H9 (cell line): ENCODE measurements around the gene LDB2. TPM values are rescaled to one million over a fixed set of nuclear protein-coding genes. Genes with fewer than 3 reads are reported as not detected.

Source experiments
- DNase-seq: peaks from one replicate; pipeline ENCODE4 v3.0.0-alpha.2; 2017
- H2AFZ ChIP-seq: one replicate; pipeline ENCODE4 v1.6.1; 2013; ENCODE audit warnings: mild to moderate bottlenecking, low read length, control low read depth, moderate library complexity
- H2AK5ac ChIP-seq: 2 replicates; pipeline ENCODE4 v1.6.1; 2013; ENCODE audit warnings: low read length, control low read depth, mixed read lengths; ENCODE audit not compliant: insufficient read length
- H2BK120ac ChIP-seq: one replicate; pipeline ENCODE4 v1.6.1; 2013; ENCODE audit warnings: low read depth, mild to moderate bottlenecking, low read length, control low read depth, inconsistent platforms; ENCODE audit not compliant: poor library complexity, severe bottlenecking
- H2BK12ac ChIP-seq: 2 replicates; pipeline ENCODE4 v1.6.1; 2013; ENCODE audit warnings: low read length, control low read depth, mixed read lengths, low read depth; ENCODE audit not compliant: insufficient read length
- H2BK15ac ChIP-seq: 2 replicates; pipeline ENCODE4 v1.6.1; 2013; ENCODE audit warnings: low read depth, low read length, control low read depth
- H2BK20ac ChIP-seq: one replicate; pipeline ENCODE4 v1.6.1; 2013; ENCODE audit warnings: low read depth, mild to moderate bottlenecking, low read length, control low read depth, inconsistent platforms; ENCODE audit not compliant: poor library complexity, severe bottlenecking
- H2BK5ac ChIP-seq: 2 replicates; pipeline ENCODE4 v1.6.1; 2013; ENCODE audit warnings: low read length, control low read depth, mixed read lengths; ENCODE audit not compliant: insufficient read length
- H3K14ac ChIP-seq: 2 replicates; pipeline ENCODE4 v1.6.1; 2013; ENCODE audit warnings: low read length, control low read depth; ENCODE audit not compliant: insufficient read depth
- H3K18ac ChIP-seq: 2 replicates; pipeline ENCODE4 v1.6.1; 2013; ENCODE audit warnings: low read depth, mild to moderate bottlenecking, mixed read lengths, low read length, control low read depth; ENCODE audit not compliant: insufficient read length
- H3K23ac ChIP-seq: 2 replicates; pipeline ENCODE4 v1.6.1; 2013; ENCODE audit warnings: low read length, control low read depth, mixed read lengths, low read depth; ENCODE audit not compliant: insufficient read length
- H3K23me2 ChIP-seq: 2 replicates; pipeline ENCODE4 v1.6.1; 2013; ENCODE audit warnings: low read depth, mild to moderate bottlenecking, mixed read lengths, low read length, control low read depth; ENCODE audit not compliant: insufficient read length, poor library complexity, severe bottlenecking
- H3K27ac ChIP-seq: 2 replicates; pipeline ENCODE4 v1.5.1; 2013; ENCODE audit warnings: low read length, control low read depth, mixed read lengths, low read depth; ENCODE audit not compliant: insufficient read length
- H3K27me3 ChIP-seq: 2 replicates; pipeline ENCODE4 v1.6.1; 2013; ENCODE audit warnings: low read length, control low read depth, inconsistent platforms; ENCODE audit not compliant: insufficient read depth
- H3K4ac ChIP-seq: 2 replicates; pipeline ENCODE4 v1.6.1; 2013; ENCODE audit warnings: low read depth, mild to moderate bottlenecking, control low read depth, inconsistent platforms, low read length, moderate library complexity
- H3K4me1 ChIP-seq: 2 replicates; pipeline ENCODE4 v1.6.1; 2013; ENCODE audit warnings: low read length, control low read depth, inconsistent platforms; ENCODE audit not compliant: insufficient read depth
- H3K4me2 ChIP-seq: 2 replicates; pipeline ENCODE4 v1.6.1; 2013; ENCODE audit warnings: low read length, control low read depth, mixed read lengths; ENCODE audit not compliant: insufficient read length, insufficient read depth
- H3K56ac ChIP-seq: 2 replicates; pipeline ENCODE4 v1.6.1; 2013; ENCODE audit warnings: low read depth, mild to moderate bottlenecking, mixed read lengths, low read length, control low read depth; ENCODE audit not compliant: insufficient read length
- H3K79me1 ChIP-seq: 2 replicates; pipeline ENCODE4 v1.6.1; 2013; ENCODE audit warnings: low read depth, mild to moderate bottlenecking, moderate library complexity, low read length, control low read depth, inconsistent platforms; ENCODE audit not compliant: insufficient read depth, poor library complexity, severe bottlenecking
- H3K79me2 ChIP-seq: 2 replicates; pipeline ENCODE4 v1.6.1; 2013; ENCODE audit warnings: low read length, control low read depth, inconsistent platforms; ENCODE audit not compliant: insufficient read depth
- H3K9ac ChIP-seq: 2 replicates; pipeline ENCODE4 v1.6.1; 2013; ENCODE audit warnings: low read length, control low read depth, mixed read lengths; ENCODE audit not compliant: insufficient read length; ENCODE audit errors: extremely low read depth
- H3K9me3 ChIP-seq: one replicate; pipeline ENCODE4 v1.6.1; 2013; ENCODE audit warnings: low read depth, low read length, inconsistent platforms; ENCODE audit not compliant: control insufficient read depth
- H3T11ph ChIP-seq: one replicate; pipeline ENCODE4 v1.6.1; 2013; ENCODE audit warnings: mild to moderate bottlenecking, low read length, control low read depth, inconsistent platforms
- H4K20me1 ChIP-seq: one replicate; pipeline ENCODE4 v1.6.1; 2013; ENCODE audit not compliant: control insufficient read depth, insufficient read length, insufficient read depth
- H4K5ac ChIP-seq: 2 replicates; pipeline ENCODE4 v1.6.1; 2013; ENCODE audit warnings: low read depth, mild to moderate bottlenecking, mixed read lengths, low read length, control low read depth; ENCODE audit not compliant: insufficient read length
- H4K8ac ChIP-seq: replicated peaks from 2 replicates; pipeline ENCODE4 v1.6.1; 2013; ENCODE audit warnings: low read length, control low read depth, mixed read lengths, low read depth; ENCODE audit not compliant: insufficient read length
- H4K91ac ChIP-seq: 2 replicates; pipeline ENCODE4 v1.6.1; 2013; ENCODE audit warnings: low read depth, mild to moderate bottlenecking, moderate library complexity, mixed read lengths, low read length, control low read depth; ENCODE audit not compliant: insufficient read length
- H3K27ac Mint-ChIP-seq, 3 experiments: 2 replicates in 2 of 3; 3 replicates in 1 of 3; pipeline ENCODE4 v1.8.0; 2020 to 2021; ENCODE audit warnings: mixed read lengths in 3 of 3, mild to moderate bottlenecking in 1 of 3, moderate library complexity in 1 of 3
- H3K27me3 Mint-ChIP-seq: 2 replicates; pipeline ENCODE4 v1.8.0; 2021; ENCODE audit warnings: low read depth, mild to moderate bottlenecking, moderate library complexity, mixed read lengths
- H3K36me3 Mint-ChIP-seq, 3 experiments: 2 replicates in 2 of 3; 3 replicates in 1 of 3; pipeline ENCODE4 v1.8.0; 2020 to 2021; ENCODE audit warnings: low read depth in 3 of 3, mixed read lengths in 3 of 3; ENCODE audit not compliant: insufficient read depth in 1 of 3
- H3K4me1 Mint-ChIP-seq, 2 experiments: 2 replicates each; pipeline ENCODE4 v1.8.0; 2020; ENCODE audit warnings: mixed read lengths in 2 of 2
- H3K4me3 Mint-ChIP-seq, 2 experiments: 2 replicates in 1 of 2; 3 replicates in 1 of 2; pipeline ENCODE4 v1.8.0; 2020 to 2021; ENCODE audit warnings: mild to moderate bottlenecking in 2 of 2, mixed read lengths in 2 of 2, moderate library complexity in 1 of 2
- H3K9me3 Mint-ChIP-seq, 2 experiments: 2 replicates in 1 of 2; 3 replicates in 1 of 2; pipeline ENCODE4 v1.8.0; 2020; ENCODE audit warnings: mild to moderate bottlenecking in 2 of 2, mixed read lengths in 2 of 2, moderate library complexity in 1 of 2
- WGBS: extraction: QIAGEN DNeasy Blood & Tissue Kit; methylation state at CpG from one replicate; pipeline ENCODE4 v1.1.7; 2013; ENCODE audit warnings: missing lambda C conversion rate, low lambda C conversion rate, mixed read lengths; ENCODE audit not compliant: insufficient read length; ENCODE audit errors: extremely low coverage; 5-methylcytosine and 5-hydroxymethylcytosine counted together
- total RNA-seq: library from RNA; stranded (reverse); gene quantifications from 2 replicates; pipeline ENCODE4 v1.2.1, GENCODE V29; 2021
- TF ChIP-seq, protein P1 (sequence below): fragments of 200-600 bp; sonication (generic); conservative IDR thresholded peaks from 3 replicates; pipeline ENCODE4 v1.8.0; 2021; ENCODE audit warnings: antibody characterized with exemption, mild to moderate bottlenecking

The LDB2 gene
- total RNA-seq, 1 experiment from 2014 or later, result 22.5 TPM

DNA sequence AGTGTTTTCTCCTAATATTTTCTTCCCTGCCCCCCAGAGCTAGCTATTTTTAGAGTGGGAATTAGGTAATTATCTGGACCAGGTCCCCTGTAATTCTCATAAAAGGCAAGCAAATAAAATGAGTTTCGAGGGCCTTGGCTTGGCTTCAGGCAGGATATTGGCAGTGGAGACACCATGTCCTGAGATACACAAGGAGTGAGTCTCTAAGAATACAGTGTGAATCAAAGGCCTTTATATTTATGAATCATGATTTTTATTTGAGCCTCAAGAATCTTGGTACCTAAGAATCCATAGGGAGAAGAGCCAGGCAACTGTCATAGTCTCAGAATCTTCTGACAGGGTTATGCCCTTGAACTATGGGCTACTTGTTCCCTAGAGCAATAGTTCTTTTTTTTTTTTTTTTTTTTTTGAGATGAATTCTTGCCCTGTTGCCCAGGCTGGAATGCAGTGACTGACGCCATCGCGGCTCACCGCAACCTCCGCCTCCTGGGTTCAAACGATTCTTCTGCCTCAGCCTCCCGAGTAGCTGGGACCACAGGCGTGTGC is 205.4 kb downstream of the LDB2 start:
- no peaks in the 10 kb centered on the region for H3K79me1 ChIP-seq
- no peak overlapping the region for H4K91ac ChIP-seq
- H3K36me3 Mint-ChIP-seq, result peaks cover 0 to 8% (median 5%) of the 10 kb centered on the region in 3 experiments; a peak in 3 of 7 replicates
- no peak overlapping the region for H2BK120ac ChIP-seq
- no peaks in the 10 kb centered on the region for H3K27me3 Mint-ChIP-seq
- H3K4me3 Mint-ChIP-seq, result no peak overlapping the region
- H4K20me1 ChIP-seq, result no peaks in the 10 kb centered on the region
- H2AK5ac ChIP-seq, result no peak overlapping the region
- H3K23ac ChIP-seq, result no peak overlapping the region
- no peak overlapping the region for H2BK20ac ChIP-seq
- H3T11ph ChIP-seq, result no peak overlapping the region
- no peak overlapping the region for H3K56ac ChIP-seq
- peaks cover 33 to 42% of the 10 kb centered on the region in 2 experiments for H3K4me1 Mint-ChIP-seq
- H3K9me3 ChIP-seq, result no peaks in the 10 kb centered on the region
- no CpG with 5 or more reads among the region's 9 CpGs for whole genome bisulfite sequencing
- H2BK15ac ChIP-seq, result no peak overlapping the region
- no peak overlapping the region for H2AFZ ChIP-seq
- no peaks in the 10 kb centered on the region for H3K79me2 ChIP-seq
- H3K14ac ChIP-seq, result no peak overlapping the region
- H4K8ac ChIP-seq, result no peak overlapping the region
- no peaks in the 10 kb centered on the region; a peak in 1 of 5 replicates for H3K9me3 Mint-ChIP-seq
- H3K27ac Mint-ChIP-seq, result peak overlapping the region in 2 of 3 experiments; percentile 53 to 62; a peak in 4 of 7 replicates
- H3K4me2 ChIP-seq, result no peak overlapping the region
- no peaks in the 10 kb centered on the region for H3K23me2 ChIP-seq
- H4K5ac ChIP-seq, result no peak overlapping the region
- TF ChIP-seq, protein P1, sequence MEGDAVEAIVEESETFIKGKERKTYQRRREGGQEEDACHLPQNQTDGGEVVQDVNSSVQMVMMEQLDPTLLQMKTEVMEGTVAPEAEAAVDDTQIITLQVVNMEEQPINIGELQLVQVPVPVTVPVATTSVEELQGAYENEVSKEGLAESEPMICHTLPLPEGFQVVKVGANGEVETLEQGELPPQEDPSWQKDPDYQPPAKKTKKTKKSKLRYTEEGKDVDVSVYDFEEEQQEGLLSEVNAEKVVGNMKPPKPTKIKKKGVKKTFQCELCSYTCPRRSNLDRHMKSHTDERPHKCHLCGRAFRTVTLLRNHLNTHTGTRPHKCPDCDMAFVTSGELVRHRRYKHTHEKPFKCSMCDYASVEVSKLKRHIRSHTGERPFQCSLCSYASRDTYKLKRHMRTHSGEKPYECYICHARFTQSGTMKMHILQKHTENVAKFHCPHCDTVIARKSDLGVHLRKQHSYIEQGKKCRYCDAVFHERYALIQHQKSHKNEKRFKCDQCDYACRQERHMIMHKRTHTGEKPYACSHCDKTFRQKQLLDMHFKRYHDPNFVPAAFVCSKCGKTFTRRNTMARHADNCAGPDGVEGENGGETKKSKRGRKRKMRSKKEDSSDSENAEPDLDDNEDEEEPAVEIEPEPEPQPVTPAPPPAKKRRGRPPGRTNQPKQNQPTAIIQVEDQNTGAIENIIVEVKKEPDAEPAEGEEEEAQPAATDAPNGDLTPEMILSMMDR, result no peak
- H2BK12ac ChIP-seq, result no peak overlapping the region
- no peak overlapping the region for H3K4ac ChIP-seq
- no peak overlapping the region for H2BK5ac ChIP-seq
- H3K4me1 ChIP-seq, result peaks cover 25% of the 10 kb centered on the region
- no peak for DNase-seq
- H3K18ac ChIP-seq, result no peak overlapping the region
- H3K27ac ChIP-seq, result peak overlapping the region; percentile 81
- H3K27me3 ChIP-seq, result no peaks in the 10 kb centered on the region
- no peak overlapping the region for H3K9ac ChIP-seq
